ENCODE data around the gene HOXB9. TPM values are rescaled to one million over a fixed set of nuclear protein-coding genes. Genes with fewer than 3 reads are reported as not detected.

Gene HOXB9
- under 1 TPM in 2 of 4 donors, not detected in 2; 0.09 to 0.48 TPM for total RNA-seq

GRCh38 chr17:48626245-48627117, at the start of gene HOXB9:
Gene HOXB9, minus strand, starts transcription at chr17:48626358. Its CDS starts 89 bp downstream, at chr17:48626269.
- DNase-seq (ENCODE audit: low spot score) (peak; percentile 48), ATAC-seq (ENCODE audit: low FRiP score) (peak; percentile 63)
- TF ChIP-seq CTCF (IDR thresholded peaks at IDR 0.05): no peak

GRCh38 chr17:48672340-48672739, 46.2 kb upstream of the HOXB9 start:
- ATAC-seq (ENCODE audit: low FRiP score) (no peak), DNase-seq (ENCODE audit: low spot score) (no peak)
- TF ChIP-seq CTCF (IDR thresholded peaks at IDR 0.05): no peak

- peak; percentile 81 for DNase-seq (ENCODE audit: low spot score)
- TF ChIP-seq CTCF (IDR thresholded peaks at IDR 0.05): no peak
- peak; percentile 84 for ATAC-seq (ENCODE audit: low FRiP score)
These were observed 45.6 kb upstream of the HOXB9 start for GRCh38 chr17:48671697-48672171.

GRCh38 chr17:48663134-48663924, 37.2 kb upstream of the HOXB9 start:
- ATAC-seq (ENCODE audit: low FRiP score) (no peak), DNase-seq (ENCODE audit: low spot score) (no peak)
- no peak for TF ChIP-seq CTCF (IDR thresholded peaks at IDR 0.05)

- DNase-seq (ENCODE audit: low spot score): no peak
- no peak for TF ChIP-seq CTCF (IDR thresholded peaks at IDR 0.05)
- no peak for ATAC-seq (ENCODE audit: low FRiP score)
These were observed 29.8 kb upstream of the HOXB9 start for GRCh38 chr17:48655913-48656312.

DNA sequence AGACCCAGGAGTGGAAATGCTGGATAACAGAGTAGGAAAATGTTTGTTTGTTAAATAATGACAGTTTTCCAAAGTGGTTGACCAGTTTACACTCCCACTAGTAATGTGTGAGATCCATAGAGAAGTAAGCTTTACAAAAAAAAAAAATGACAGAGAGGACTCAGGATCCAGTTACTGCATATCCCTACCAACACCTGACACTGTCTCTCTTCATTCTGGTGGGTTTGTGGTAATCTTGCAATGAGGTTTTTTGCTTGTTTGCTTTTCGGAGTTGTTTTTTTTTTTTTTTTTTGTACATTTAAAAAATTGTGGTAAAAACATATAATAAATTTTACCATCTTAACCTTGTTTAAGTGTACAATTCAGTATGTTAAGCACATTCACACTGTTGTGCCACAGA, 23.6 kb upstream of the HOXB9 start:
- no peak for TF ChIP-seq CTCF (IDR thresholded peaks at IDR 0.05)
- DNase-seq (ENCODE audit: low spot score) (no peak), ATAC-seq (ENCODE audit: low FRiP score) (no peak)

Data from omental fat pad (tissue), 4 donors.